ENCODE data around the gene ZNF750. TPM values are rescaled to one million over a fixed set of nuclear protein-coding genes. Genes with fewer than 3 reads are reported as not detected.

ZNF750 gene
- total and polyA plus RNA-seq, 2 of the 13 experiments (the other 11 are each of a cell fraction or from before 2014, with no cell fraction given), result not detected

- Histone ChIP-seq H3K4me2 (ENCODE audit: low read depth, low read length) (no peak overlapping the region), H3K4me1 (ENCODE audit: insufficient read depth, low read length) (no peaks in the 10 kb centered on the region), H2AFZ (ENCODE audit: low read length) (no peak overlapping the region), H4K20me1 (ENCODE audit: insufficient read depth, low read length) (no peaks in the 10 kb centered on the region), H3K9me3 (ENCODE audit: low read length) (no peaks in the 10 kb centered on the region), H3K36me3 (replicated peaks in 1 of 2; ENCODE audit: control insufficient read depth in 1 of 2, insufficient read depth in 2 of 2, low read length in 2 of 2) (peaks cover 14 to 45% of the 10 kb centered on the region in 2 experiments), H3K27ac (ENCODE audit: extremely low read length, insufficient read depth, low read length) (no peak overlapping the region), H3K79me2 (ENCODE audit: insufficient read depth, low read length) (peaks cover 2% of the 10 kb centered on the region), H3K9ac (ENCODE audit: insufficient read depth, low read depth, low read length) (no peak overlapping the region), H3K4me3 (replicated peaks in 1 of 3; ENCODE audit: insufficient read depth in 1 of 3, low read depth in 2 of 3, low read length in 3 of 3) (no peak overlapping the region), H3K27me3 (ENCODE audit: control insufficient read depth in 1 of 2, insufficient read depth in 2 of 2, low read length in 2 of 2) (no peaks in the 10 kb centered on the region)
- WGBS (ENCODE audit: low lambda C conversion rate), result 98% methylated on average over 16 of the region's 16 CpGs
- DNase-seq (ENCODE audit: low spot score) (no peak), ATAC-seq (no peak), FAIRE-seq (no peak)
- intact Hi-C loops (cut with micrococcal nuclease; ENCODE audit: unreplicated experiment), result no loop called here
- POLR2A ChIA-PET, result no interaction called here
- in situ Hi-C loops (cut with HindIII; ENCODE audit: extremely low pct_ligation_motif_present, low pct_unique_long_range_greater_than_20kb), result no loop called here
- no TSS peak for BruUV-seq (replicated peaks)
- CTCF ChIA-PET (ENCODE audit: low intra/inter-chr PET ratio, low total read pairs), result no interaction called here
- TF ChIP-seq TCF7 (IDR thresholded peaks at IDR 0.05; ENCODE audit: low read depth) (no peak), TCF12 (IDR thresholded peaks at IDR 0.05) (no peak), TCF12 (CRISPR knock-in tag; IDR thresholded peaks at IDR 0.05) (no peak), STAT6 (CRISPR knock-in tag; IDR thresholded peaks at IDR 0.05; ENCODE audit: borderline replicate concordance) (no peak), ZBTB39 (CRISPR knock-in tag; IDR thresholded peaks at IDR 0.05) (no peak), PRDM15 (CRISPR knock-in tag; IDR thresholded peaks at IDR 0.05) (no peak), POLR2G (IDR thresholded peaks at IDR 0.05; ENCODE audit: low read depth, low read length) (no peak), DPF2 (CRISPR knock-in tag; IDR thresholded peaks at IDR 0.05; ENCODE audit: borderline replicate concordance, low read depth) (no peak), ZBTB10 (CRISPR knock-in tag; IDR thresholded peaks at IDR 0.05; ENCODE audit: borderline replicate concordance) (no peak), NCOA5 (CRISPR knock-in tag; IDR thresholded peaks at IDR 0.05) (no peak), TFDP1 (CRISPR knock-in tag; IDR thresholded peaks at IDR 0.05; ENCODE audit: borderline replicate concordance) (no peak), ZNF24 (IDR thresholded peaks at IDR 0.05) (no peak)
Measured at GRCh38 chr17:82799591-82799990, 40.2 kb downstream of the ZNF750 start.
